Lower lobe of right lung (tissue), 2 donors: ENCODE data around the gene GPR75. TPM values are rescaled to one million over a fixed set of nuclear protein-coding genes. Genes with fewer than 3 reads are reported as not detected.
A peak's percentile ranks its signal among the peaks of the same experiment; 100 is the strongest.
"Not testable (repeated sequence)": the region's sequence is repeated elsewhere in the genome, so short reads cannot be mapped to it uniquely, and the experiment has no call there.

Experiments used
- ATAC-seq, 2 donors: fragments of 200-7000 bp; cut with Tn5 transposase; one replicate each; pipeline ENCODE4 v1.9.1; 2020 to 2022; ENCODE audit warnings: mild to moderate bottlenecking in 2 of 2, moderate library complexity in 2 of 2
- DNase-seq: peaks from one replicate; pipeline ENCODE4 v3.0.0-alpha.2; 2020
- H3K27ac ChIP-seq: fragments of 200-600 bp; one replicate; pipeline ENCODE4 v1.8.0; 2022
- H3K27me3 ChIP-seq: fragments of 200-600 bp; one replicate; pipeline ENCODE4 v1.8.0; 2022; ENCODE audit warnings: low read depth
- H3K36me3 ChIP-seq: fragments of 200-600 bp; one replicate; pipeline ENCODE4 v1.8.0; 2022; ENCODE audit warnings: mild to moderate bottlenecking
- H3K4me1 ChIP-seq: fragments of 200-600 bp; one replicate; pipeline ENCODE4 v1.8.0; 2022
- H3K4me3 ChIP-seq: fragments of 200-600 bp; one replicate; pipeline ENCODE4 v1.8.0; 2022; ENCODE audit warnings: mild to moderate bottlenecking
- H3K9me3 ChIP-seq: fragments of 200-600 bp; one replicate; pipeline ENCODE4 v1.8.0; 2022
- CTCF ChIP-seq: fragments of 200-600 bp; IDR thresholded peaks from one replicate; pipeline ENCODE4 v1.8.0; 2022; ENCODE audit warnings: antibody characterized with exemption, mild to moderate bottlenecking
- intact Hi-C: fragments of 100-400 bp; cut with DNase I; formaldehyde crosslinking; loops from one replicate; pipeline ENCODE4 v1.11.0; 2022
- total RNA-seq: library from RNA; stranded (reverse); fragmentation: NEBNext Ultra II Directional; extraction: Animal tissue kit (Norgen Biotek cat#: 25700); gene quantifications from one replicate; pipeline ENCODE4 v1.2.1, GENCODE V29; 2021
- donor health status: DM: no; HTN: yes; CAD: no; lungs with severe emphysema.

GPR75 gene
- total RNA-seq, 1 donor from 2014 or later = 3.2 TPM

GRCh38 chr2:53854678-53855077 is 5.1 kb downstream of the GPR75 start:
- Histone ChIP-seq H3K9me3 (no peaks in the 10 kb centered on the region), H3K4me1 (no peaks in the 10 kb centered on the region), H3K27me3 (no peaks in the 10 kb centered on the region), H3K4me3 (no peak overlapping the region), H3K36me3 (peaks cover 18% of the 10 kb centered on the region), H3K27ac (no peak overlapping the region)
- DNase-seq (no peak), ATAC-seq (no peak)
- intact Hi-C loops = no loop called here
- TF ChIP-seq CTCF = no peak

GRCh38 chr2:53852532-53852931 is 7.2 kb downstream of the GPR75 start:
- Histone ChIP-seq H3K27ac (no peak overlapping the region), H3K36me3 (peaks cover 18% of the 10 kb centered on the region), H3K4me1 (no peaks in the 10 kb centered on the region), H3K27me3 (no peaks in the 10 kb centered on the region), H3K9me3 (no peaks in the 10 kb centered on the region), H3K4me3 (no peak overlapping the region)
- no peak for TF ChIP-seq CTCF
- intact Hi-C loops = no loop called here
- DNase-seq = no peak
- no peak for ATAC-seq

DNA sequence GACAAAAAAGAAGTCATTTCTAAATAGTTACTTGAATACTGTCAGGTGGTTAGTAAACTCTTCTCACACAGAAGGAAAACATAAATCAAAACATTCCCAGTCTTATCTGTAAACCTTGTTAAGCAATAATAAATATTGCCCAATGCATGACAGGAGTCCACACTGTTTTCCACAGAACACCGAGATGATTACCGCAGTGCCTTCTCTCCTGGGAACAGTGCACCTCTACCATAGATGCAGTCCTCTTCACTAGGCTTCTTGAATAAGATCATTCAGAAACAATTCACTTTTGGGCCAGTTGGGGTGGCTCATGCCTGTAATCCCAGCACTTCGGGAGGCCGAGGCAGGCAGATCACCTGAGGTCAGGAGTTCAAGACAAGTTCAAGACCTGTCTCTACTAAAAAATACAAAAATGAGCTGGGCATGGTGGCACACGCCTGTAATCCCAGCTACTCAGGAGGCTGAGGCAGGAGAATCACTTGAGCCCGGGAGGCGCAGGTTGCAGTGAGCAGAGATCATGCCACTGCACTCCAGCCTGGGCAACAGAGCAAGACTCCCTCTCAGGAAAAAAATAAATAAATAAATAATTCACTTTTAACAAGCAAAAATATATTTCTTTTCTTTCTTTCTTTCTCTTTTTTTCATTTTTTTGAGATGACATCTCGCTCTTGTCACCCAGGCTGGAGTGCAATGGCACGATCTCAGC is 8.6 kb downstream of the GPR75 start:
- H3K27me3 ChIP-seq, DNase-seq, intact Hi-C loops, H3K9me3 ChIP-seq, H3K4me3 ChIP-seq, H3K4me1 ChIP-seq, H3K27ac ChIP-seq: not testable (repeated sequence)
- ATAC-seq = peak in 1 of 2 donors; percentile 9
- H3K36me3 ChIP-seq = peaks cover 18% of the 10 kb centered on the region

DNA sequence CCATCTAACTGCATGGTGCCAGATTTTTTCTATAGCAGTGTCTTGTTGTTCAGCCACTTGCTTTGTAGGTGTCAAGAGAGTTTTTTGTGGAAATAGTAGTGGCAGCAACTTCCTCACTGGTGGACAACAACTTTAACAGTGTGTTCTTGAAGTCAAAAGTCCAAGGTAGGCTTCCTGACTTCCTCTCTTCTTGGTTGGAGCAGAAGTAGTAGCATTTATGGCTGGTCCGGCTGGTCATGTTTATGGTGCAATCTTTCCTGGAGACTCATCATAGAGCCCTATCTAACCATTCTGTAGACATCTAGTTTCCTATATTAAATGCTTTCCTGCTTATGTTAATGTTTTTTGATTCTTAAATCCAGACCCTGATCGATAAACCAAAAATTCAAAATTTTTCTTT is 11.7 kb downstream of the GPR75 start:
- Histone ChIP-seq H3K4me3 (no peak overlapping the region), H3K9me3 (no peaks in the 10 kb centered on the region), H3K27ac (no peak overlapping the region), H3K27me3 (no peaks in the 10 kb centered on the region), H3K4me1 (no peaks in the 10 kb centered on the region), H3K36me3 (no peaks in the 10 kb centered on the region)
- DNase-seq (no peak), ATAC-seq (peak in 1 of 2 donors; percentile 19)
- intact Hi-C loops = no loop called here
- no peak for TF ChIP-seq CTCF

GRCh38 chr2:53843595-53843994 is 16.2 kb downstream of the GPR75 start:
- intact Hi-C loops = no loop called here
- no peaks in the 10 kb centered on the region for H3K36me3 ChIP-seq
- no peak for TF ChIP-seq CTCF
- H3K27me3 ChIP-seq = no peaks in the 10 kb centered on the region
- no peak overlapping the region for H3K4me3 ChIP-seq
- DNase-seq = no peak
- H3K27ac ChIP-seq = no peak overlapping the region
- no peaks in the 10 kb centered on the region for H3K4me1 ChIP-seq
- no peak for ATAC-seq
- no peaks in the 10 kb centered on the region for H3K9me3 ChIP-seq

DNA sequence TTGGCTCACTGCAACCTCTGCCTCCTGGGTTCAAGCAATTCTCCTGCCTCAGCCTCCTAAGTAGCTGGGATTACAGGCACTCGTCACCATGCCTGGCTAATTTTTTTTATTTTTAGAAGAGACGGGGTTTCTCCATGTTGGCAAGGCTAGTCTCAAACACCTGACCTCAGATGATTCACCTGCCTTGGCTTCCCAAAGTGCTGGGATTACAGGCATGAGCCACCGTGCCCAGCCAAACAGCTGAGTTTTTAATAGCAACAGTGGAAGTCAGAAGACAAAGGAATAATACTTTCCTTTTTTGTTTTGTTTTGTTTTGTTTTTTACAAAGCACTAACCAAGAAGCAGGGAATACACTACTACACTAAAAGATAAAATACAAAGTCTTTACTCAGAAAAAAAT is 16.9 kb downstream of the GPR75 start:
- no peak for DNase-seq
- no peak for TF ChIP-seq CTCF
- Histone ChIP-seq H3K4me3 (no peak overlapping the region), H3K27me3 (no peaks in the 10 kb centered on the region), H3K27ac (no peak overlapping the region), H3K4me1 (no peaks in the 10 kb centered on the region), H3K36me3 (no peaks in the 10 kb centered on the region), H3K9me3 (no peaks in the 10 kb centered on the region)
- no peak for ATAC-seq
- intact Hi-C loops = no loop called here

- H3K4me3 ChIP-seq, H3K4me1 ChIP-seq, H3K27ac ChIP-seq, DNase-seq, ATAC-seq, H3K36me3 ChIP-seq, intact Hi-C loops, H3K9me3 ChIP-seq, H3K27me3 ChIP-seq: not testable (repeated sequence)
Observed at GRCh38 chr2:53841651-53842050, 18.1 kb downstream of the GPR75 start.
